Ishikawa (cell line): Measurements from ENCODE around the gene LSM10.

Experiments used
- CEBPB ChIP-seq: IDR thresholded peaks from 2 replicates; pipeline ENCODE4 v1.6.1; 2012
- CREB1 ChIP-seq: IDR thresholded peaks from 2 replicates; pipeline ENCODE4 v1.6.1; 2012; ENCODE audit warnings: low read depth
- EGR1 ChIP-seq: IDR thresholded peaks from 2 replicates; pipeline ENCODE4 v1.6.1; 2012
- EP300 ChIP-seq: IDR thresholded peaks from 2 replicates; pipeline ENCODE4 v1.6.1; 2012; ENCODE audit warnings: borderline replicate concordance
- FOXM1 ChIP-seq: IDR thresholded peaks from 2 replicates; pipeline ENCODE4 v1.6.1; 2012; ENCODE audit warnings: low read depth, borderline replicate concordance
- NFIC ChIP-seq: IDR thresholded peaks from 2 replicates; pipeline ENCODE4 v1.6.1; 2012
- RAD21 ChIP-seq: IDR thresholded peaks from 2 replicates; pipeline ENCODE4 v1.6.1; 2012; ENCODE audit warnings: low read depth
- TAF1 ChIP-seq: IDR thresholded peaks from 2 replicates; pipeline ENCODE4 v1.6.1; 2012; ENCODE audit warnings: low read depth, mild to moderate bottlenecking
- TCF12 ChIP-seq: IDR thresholded peaks from 2 replicates; pipeline ENCODE4 v1.6.1; 2012; ENCODE audit warnings: low read depth
- TEAD4 ChIP-seq: IDR thresholded peaks from 2 replicates; pipeline ENCODE4 v1.6.1; 2012
- USF1 ChIP-seq: IDR thresholded peaks from 2 replicates; pipeline ENCODE4 v1.6.1; 2012
- YY1 ChIP-seq: IDR thresholded peaks from 2 replicates; pipeline ENCODE4 v1.6.1; 2012; ENCODE audit warnings: low read depth
- ZBTB7A ChIP-seq: IDR thresholded peaks from 2 replicates; pipeline ENCODE4 v1.6.1; 2012; ENCODE audit warnings: low read depth
- TF ChIP-seq, protein P1 (sequence below): IDR thresholded peaks from 2 replicates; pipeline ENCODE4 v1.6.1; 2012; ENCODE audit warnings: low read depth, mild to moderate bottlenecking
- TF ChIP-seq, protein P2 (sequence below): IDR thresholded peaks from 2 replicates; pipeline ENCODE4 v1.6.1; 2012

LSM10 gene

DNA sequence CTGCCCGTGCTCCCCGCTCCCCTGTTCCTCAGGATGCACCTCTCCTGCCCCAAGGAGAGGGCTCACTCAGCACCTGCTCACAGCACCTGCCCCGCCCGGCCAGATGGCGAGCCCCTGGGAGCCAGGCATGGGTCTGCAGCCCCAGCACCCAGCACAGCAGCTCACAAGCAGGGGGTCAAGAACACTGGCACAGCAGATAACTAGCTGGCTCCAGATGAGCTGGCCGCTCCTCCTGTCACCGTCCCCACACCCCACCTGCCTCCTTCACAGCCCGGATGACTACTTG is 53.4 kb downstream of the LSM10 start:
- no peak for TF ChIP-seq FOXM1
- TF ChIP-seq EP300, result no peak
- no peak for TF ChIP-seq NFIC
- TF ChIP-seq USF1, result no peak
- TF ChIP-seq CREB1, result no peak
- TF ChIP-seq TEAD4, result no peak
- TF ChIP-seq, protein P1, sequence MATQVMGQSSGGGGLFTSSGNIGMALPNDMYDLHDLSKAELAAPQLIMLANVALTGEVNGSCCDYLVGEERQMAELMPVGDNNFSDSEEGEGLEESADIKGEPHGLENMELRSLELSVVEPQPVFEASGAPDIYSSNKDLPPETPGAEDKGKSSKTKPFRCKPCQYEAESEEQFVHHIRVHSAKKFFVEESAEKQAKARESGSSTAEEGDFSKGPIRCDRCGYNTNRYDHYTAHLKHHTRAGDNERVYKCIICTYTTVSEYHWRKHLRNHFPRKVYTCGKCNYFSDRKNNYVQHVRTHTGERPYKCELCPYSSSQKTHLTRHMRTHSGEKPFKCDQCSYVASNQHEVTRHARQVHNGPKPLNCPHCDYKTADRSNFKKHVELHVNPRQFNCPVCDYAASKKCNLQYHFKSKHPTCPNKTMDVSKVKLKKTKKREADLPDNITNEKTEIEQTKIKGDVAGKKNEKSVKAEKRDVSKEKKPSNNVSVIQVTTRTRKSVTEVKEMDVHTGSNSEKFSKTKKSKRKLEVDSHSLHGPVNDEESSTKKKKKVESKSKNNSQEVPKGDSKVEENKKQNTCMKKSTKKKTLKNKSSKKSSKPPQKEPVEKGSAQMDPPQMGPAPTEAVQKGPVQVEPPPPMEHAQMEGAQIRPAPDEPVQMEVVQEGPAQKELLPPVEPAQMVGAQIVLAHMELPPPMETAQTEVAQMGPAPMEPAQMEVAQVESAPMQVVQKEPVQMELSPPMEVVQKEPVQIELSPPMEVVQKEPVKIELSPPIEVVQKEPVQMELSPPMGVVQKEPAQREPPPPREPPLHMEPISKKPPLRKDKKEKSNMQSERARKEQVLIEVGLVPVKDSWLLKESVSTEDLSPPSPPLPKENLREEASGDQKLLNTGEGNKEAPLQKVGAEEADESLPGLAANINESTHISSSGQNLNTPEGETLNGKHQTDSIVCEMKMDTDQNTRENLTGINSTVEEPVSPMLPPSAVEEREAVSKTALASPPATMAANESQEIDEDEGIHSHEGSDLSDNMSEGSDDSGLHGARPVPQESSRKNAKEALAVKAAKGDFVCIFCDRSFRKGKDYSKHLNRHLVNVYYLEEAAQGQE, result no peak
- TF ChIP-seq YY1, result no peak

- TF ChIP-seq USF1 (no peak), NFIC (no peak), RAD21 (no peak), TCF12 (no peak), CEBPB (no peak), TAF1 (no peak), EP300 (no peak), FOXM1 (no peak), TEAD4 (no peak), CREB1 (no peak), EGR1 (no peak), YY1 (no peak), ZBTB7A (no peak)
- TF ChIP-seq, protein P2, sequence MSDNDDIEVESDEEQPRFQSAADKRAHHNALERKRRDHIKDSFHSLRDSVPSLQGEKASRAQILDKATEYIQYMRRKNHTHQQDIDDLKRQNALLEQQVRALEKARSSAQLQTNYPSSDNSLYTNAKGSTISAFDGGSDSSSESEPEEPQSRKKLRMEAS, result no peak
- TF ChIP-seq, protein P1, result no peak
Observed at GRCh38 chr1:36343651-36344394, 53.9 kb downstream of the LSM10 start.
